ENCODE measurements around the gene JCAD.

GRCh38 chr10:30034433-30035137 is 24.8 kb downstream of the JCAD start:
- TF ChIP-seq CTCF (IDR thresholded peaks at IDR 0.05) (no peak), POLR2A (IDR thresholded peaks at IDR 0.05) (no peak)
